ENCODE data around the gene LAMTOR5.
"Not testable (repeated sequence)": the region's sequence is repeated elsewhere in the genome, so short reads cannot be mapped to it uniquely, and the experiment has no call there.

LAMTOR5 gene

DNA sequence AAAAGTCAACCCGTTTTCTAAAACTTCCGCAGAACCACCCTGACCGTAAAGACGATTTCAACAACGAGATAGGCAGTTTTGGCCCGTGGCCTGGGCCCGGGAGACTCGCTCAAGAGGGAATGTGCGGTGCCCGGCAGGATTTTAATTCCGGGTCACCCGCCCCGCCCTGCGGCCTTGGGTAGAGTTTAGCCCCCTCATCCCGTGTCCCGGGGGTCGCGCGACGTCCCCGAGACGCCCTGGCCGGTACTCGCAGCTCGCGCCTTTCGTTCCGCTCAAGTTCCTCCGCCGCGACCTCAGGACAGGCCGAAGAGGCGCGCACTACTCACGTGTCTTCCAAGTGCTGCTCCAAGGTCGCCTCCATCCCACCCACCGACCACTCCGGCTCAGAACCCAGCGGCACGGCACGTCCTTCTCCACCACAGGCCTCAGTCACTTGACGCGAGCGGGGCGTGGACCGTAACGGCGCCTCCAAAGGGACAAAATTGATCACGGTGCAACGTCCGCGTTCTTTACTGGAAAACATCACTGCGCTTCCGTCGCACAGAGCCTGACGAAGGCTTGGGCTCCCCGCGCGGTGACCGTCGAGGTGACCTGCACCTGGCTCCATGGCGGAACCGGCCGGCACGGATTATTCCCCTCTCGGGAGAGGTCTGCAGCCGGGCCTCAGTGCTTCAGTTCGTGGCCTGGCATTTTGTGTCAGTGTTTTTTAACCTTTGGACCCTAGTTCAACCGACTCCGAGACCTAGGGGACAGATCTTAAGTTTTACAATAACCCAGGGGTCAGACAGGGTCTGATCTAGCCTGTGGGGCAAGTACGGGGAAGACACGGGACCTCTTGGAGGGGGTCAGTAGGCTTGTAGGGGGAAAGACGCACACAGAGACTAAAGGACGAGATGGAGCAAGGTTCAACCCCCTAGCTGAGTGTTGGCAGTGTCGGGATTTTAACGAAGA, at the start of gene LAMTOR5:
LAMTOR5 (minus strand) TSS at position 435 of the 951 bp plus-strand sequence; CDS start at position 361, 74 bp downstream.
- DNase-seq (ENCODE audit: low read depth): peak; percentile 82

GRCh38 chr1:110457206-110457605, 49.7 kb upstream of the LAMTOR5 start:
- no peak for DNase-seq (ENCODE audit: low read depth)

- no peak for DNase-seq (ENCODE audit: low read depth)
Observed at GRCh38 chr1:110455151-110455550, 47.7 kb upstream of the LAMTOR5 start.

DNA sequence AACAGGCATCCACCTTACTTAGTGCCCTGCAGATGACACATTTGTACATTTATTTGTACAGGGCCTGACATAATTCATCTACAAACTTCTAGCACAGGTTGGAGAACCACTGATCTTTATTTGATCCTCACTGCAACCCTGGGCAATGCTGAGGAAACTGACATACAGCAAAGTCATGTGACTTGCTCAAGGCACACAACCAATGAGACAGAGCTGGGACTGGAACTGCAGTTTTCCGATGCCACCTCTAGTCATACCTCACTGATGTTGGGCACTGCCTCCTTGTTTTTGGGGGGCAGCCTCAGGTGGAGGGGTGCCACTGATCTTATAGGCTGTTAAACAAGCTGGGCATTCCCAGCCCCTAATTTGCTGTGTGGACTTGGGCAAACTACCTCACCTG, 46.8 kb upstream of the LAMTOR5 start:
- no peak for DNase-seq (ENCODE audit: low read depth)

- DNase-seq (ENCODE audit: low read depth): no peak
Observed at GRCh38 chr1:110453829-110454228, 46.3 kb upstream of the LAMTOR5 start.

GRCh38 chr1:110452330-110452729, 44.8 kb upstream of the LAMTOR5 start:
- no peak for DNase-seq (ENCODE audit: low read depth)

DNA sequence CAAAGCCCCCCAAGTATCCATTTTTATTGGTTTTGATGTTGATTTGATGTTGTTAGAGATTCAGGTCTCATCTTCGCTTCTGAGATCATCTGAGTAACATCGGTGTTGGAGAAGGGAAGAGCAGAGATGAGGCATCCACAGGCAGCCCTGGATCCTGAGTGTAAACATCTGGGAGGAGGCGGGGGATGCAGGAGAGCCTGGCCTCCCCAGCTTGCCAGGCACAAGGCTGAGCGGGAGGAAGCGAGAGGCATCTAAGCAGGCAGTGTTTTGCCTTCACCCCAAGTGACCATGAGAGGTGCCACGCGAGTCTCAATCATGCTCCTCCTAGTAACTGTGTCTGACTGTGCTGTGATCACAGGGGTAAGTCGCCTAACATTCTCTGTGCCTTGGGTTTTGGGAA, 43.4 kb upstream of the LAMTOR5 start, which contains the start of gene PROK1:
PROK1 (plus strand) TSS at position 221 of the 400 bp plus-strand sequence; CDS start at position 289, 68 bp downstream.
- DNase-seq (ENCODE audit: low read depth): no peak

DNA sequence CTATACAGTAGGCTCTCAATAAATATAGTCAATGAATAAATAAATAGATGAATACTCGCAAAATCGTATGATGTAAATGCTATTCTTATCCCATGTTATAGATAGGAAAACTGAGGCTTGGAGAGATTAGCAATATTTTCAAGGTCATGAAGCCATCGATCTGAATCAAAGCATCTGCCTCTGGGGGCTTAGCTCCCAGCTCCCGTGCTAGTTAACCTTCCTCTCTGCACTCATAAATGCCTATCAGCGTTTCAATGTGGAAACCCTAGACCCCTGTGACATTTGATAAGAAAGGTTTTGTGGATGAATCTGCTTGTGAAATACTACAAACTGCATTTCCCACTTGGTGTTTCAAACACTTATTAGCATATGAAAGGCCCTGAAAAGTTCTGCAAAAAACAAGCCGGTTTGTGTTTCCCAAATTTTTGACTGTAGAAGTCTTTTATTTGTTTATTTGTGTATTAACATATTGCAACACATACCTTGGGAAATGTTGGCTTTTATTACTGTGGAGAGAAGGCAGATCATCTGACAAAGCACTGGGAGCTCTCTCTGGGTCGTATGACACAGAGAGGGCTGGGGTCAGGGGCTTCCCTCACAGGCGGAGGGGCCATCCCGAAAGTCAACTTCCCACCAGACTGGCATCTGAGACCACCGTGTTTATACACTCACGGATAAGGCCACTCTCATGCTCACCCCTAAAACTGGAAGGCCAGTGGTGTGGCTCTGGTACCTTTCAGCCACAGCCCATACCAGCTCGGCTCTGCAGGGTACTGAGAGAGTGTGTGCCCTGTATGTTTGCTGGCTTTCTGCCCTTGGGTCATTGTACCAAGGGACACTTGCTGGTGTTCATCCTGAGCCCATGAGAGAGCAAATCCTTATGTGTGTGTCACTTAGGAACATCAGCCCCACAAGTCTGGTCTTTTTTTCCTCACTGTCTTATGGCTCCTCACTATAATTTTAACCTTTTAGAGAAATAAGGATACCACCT, 42.5 kb upstream of the LAMTOR5 start:
- no peak for DNase-seq (ENCODE audit: low read depth)

DNA sequence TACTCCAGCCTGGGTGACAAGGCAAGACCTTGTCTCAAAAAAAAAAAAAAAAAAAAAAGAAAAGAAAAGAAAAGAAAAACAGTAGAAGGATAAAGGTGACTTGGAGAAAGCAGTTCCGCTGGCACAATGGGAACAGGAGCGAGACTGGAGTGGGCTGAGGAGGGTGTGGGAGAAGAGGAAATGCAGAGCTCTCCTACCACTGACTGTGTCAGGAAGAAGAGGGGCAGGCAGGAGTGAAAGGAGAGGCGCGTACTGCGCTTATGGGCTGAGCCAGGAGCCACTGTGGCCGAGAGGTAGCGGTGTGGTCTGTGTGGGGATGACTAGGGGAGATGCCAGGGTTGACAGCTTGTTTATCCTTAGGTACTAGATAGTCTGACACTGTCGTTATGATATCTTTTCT, 37.1 kb upstream of the LAMTOR5 start:
- DNase-seq (ENCODE audit: low read depth): no peak

DNA sequence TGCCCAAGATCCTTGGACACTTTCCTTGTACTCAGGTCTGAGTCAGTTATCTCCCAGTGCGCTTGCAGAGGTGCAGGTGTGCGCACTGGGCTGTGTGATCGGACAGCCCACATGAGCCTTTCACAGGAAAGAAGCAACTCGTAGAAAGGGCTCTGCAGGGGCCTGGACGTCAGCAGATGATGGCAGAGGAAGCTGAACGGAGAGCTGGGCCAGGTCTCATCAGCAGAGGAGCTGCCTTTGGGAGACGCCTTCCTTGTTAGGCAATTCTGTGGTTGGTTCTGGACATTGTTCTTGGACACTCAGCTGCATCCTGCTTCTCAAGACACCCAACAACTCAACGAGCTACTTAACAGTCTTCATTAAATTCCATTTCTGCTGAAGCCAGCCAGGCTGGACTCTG, 36.0 kb upstream of the LAMTOR5 start:
- DNase-seq (ENCODE audit: low read depth): no peak

- no peak for DNase-seq (ENCODE audit: low read depth)
Observed at GRCh38 chr1:110441888-110442287, 34.4 kb upstream of the LAMTOR5 start.

DNA sequence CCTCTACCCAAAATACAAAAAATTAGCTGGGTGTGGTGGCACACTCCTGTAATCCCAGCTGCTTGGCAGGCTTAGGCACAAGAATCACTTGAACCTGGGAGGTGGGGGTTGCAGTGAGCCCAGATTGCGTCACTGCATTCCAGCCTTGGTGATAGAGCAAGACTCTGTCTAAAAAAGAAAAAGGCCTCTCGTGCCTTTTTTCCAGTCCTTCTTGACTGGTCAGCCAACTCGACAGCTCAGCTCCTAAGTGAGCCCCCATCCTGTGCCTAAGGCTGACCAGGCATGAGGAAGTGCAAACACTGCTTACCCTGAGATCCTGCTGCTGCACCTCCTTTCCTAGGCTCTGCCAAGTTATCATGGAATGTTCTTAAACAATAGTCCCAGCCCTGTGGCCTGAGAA, 33.4 kb upstream of the LAMTOR5 start:
- no peak for DNase-seq (ENCODE audit: low read depth)

GRCh38 chr1:110439873-110440272, 32.4 kb upstream of the LAMTOR5 start:
- DNase-seq (ENCODE audit: low read depth): not testable (repeated sequence)

GRCh38 chr1:110438893-110439292, 31.4 kb upstream of the LAMTOR5 start:
- DNase-seq (ENCODE audit: low read depth): no peak

DNA sequence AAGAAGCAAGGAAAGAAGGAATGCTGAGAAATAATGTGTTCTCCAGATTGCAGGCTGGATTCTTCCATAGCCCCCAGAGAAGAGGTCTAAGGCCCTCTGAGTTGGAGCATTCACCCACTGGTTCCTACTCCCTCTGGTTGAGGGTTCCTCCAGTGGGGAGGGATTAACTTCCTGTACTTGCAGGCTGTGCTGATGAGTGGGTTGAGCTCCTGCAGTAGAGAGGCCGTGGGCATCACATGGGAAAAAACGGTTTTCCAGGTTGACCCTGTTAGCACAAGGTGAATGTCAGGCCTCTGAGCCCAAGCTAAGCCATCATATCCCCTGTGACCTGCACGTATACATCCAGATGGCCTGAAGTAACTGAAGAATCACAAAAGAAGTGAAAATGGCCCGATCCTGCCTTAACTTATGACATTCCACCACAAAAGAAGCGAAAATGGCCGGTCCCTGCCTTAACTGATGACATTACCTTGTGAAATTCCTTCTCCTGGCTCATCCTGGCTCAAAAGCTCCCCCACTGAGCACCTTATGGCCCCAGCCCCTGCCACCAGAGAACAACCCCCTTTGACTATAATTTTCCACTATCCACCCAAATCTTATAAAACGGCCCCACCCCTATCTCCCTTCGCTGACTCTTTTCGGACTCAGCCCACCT, 30.3 kb upstream of the LAMTOR5 start:
- DNase-seq (ENCODE audit: low read depth): not testable (repeated sequence)

- DNase-seq (ENCODE audit: low read depth): no peak
Observed at GRCh38 chr1:110436635-110437034, 29.1 kb upstream of the LAMTOR5 start.

GRCh38 chr1:110434946-110435345, 27.5 kb upstream of the LAMTOR5 start:
- no peak for DNase-seq (ENCODE audit: low read depth)

DNA sequence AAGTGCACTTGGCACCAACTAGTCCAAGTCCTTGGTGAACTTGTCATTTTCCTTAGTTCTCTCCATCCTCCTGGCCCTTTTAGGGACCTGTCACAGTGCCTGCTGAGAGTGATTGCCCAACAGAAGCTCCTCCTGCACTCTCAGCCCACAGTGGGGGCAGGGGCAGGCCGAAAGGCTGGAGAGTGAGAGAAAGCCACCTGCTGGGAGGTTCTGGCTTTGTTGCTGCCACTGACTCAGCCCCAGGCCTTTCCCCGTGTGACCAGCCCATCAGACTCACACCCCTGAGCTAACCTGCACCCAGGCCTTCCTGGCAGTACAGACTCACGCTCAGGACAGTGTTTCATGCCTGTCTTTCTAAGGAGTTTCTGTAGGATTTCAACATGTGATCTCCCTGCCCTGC, 26.3 kb upstream of the LAMTOR5 start:
- DNase-seq (ENCODE audit: low read depth): no peak

DNA sequence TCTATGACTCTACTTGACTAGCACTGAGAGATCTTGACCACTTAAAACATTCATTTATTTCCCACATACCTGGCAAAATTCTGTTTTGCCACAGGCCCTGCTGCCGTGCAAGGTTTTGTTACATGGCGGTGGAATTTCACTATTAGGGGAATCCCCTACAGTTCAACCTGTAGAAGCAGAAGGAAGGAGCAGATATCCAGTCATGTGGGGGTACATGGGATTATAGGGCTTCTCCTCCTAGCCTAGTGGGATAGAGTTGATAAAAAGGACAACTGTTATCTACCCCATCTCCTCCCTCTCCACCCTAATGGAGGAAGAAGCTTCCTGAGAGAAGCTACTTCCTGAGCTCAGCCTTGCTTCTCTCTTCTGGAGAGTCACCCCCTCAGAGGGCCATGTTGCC, 25.7 kb upstream of the LAMTOR5 start:
- no peak for DNase-seq (ENCODE audit: low read depth)

DNA sequence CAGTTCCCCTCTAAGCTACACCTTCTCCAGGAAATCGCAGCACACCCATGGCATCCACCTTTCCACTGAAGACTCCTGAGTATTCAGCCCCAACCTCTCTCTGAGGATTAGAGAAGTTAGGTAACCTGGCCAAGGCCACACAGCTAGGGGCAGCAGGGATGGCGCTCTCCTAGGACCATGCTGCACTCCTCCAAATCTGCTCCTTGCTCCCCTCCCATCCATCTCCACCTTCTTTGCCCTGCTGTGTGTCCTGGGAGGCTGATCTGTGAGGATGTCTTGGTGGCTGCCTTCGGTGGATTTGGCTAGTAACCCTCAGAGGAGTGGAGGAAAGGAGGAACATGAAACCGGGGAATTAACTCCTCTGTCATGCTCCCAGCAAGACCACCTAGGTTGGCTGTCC, 23.4 kb upstream of the LAMTOR5 start:
- DNase-seq (ENCODE audit: low read depth): no peak

DNA sequence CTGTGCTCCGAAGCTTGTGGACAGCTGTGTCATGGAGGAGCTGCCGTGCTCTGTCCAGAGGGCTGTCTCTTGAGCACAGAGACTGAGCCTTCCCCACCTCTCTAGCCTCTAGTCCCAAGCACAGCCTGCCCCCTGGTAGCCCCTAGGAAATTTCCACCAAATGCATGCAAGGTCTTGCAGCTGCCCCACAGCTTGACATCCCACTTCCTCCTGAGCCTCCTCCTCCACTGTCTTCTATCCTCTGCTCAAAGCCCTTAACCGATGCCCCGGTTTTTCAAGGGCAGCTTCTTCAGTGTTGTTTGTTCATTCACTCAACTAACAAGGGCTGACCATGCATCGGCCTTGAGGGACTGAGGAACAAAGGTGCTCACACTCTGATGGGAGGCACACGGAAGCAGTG, 22.9 kb upstream of the LAMTOR5 start:
- DNase-seq (ENCODE audit: low read depth): no peak

DNA sequence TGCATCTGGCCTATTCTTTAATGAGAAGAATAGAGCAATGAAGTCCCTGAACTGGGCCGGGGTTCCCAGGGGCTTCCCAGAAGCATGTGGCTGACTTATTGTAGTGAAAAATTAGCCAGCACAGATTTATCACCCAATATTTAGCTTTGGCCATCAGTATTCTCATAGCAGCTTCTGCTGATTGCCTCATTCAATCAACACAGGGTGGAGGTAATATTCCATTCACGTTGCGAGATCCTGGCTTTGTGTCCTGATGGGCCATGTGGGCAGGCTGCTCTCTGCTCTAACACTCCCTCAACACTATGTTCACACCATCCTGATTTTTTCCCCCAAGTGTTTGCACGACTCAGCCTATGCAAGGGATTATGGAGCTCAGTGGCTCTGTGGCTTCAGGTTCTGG, 21.5 kb upstream of the LAMTOR5 start:
- DNase-seq (ENCODE audit: low read depth): no peak
